ENCODE data around the gene AKNA.
"Not testable (repeated sequence)": the region's sequence is repeated elsewhere in the genome, so short reads cannot be mapped to it uniquely, and the experiment has no call there.

Gene AKNA

GRCh38 chr9:114329625-114330022 lies 58.2 kb downstream of the AKNA start, which contains the start of gene ORM2:
Gene ORM2 (plus strand): TSS chr9:114329869. CDS start chr9:114329905, 36 bp downstream.
- not testable (repeated sequence) for H3K27ac ChIP-seq (ENCODE audit: low read length); H3K9me3 ChIP-seq (ENCODE audit: control insufficient read depth, insufficient read depth, low read length); H3K4me1 ChIP-seq (ENCODE audit: control insufficient read depth, insufficient read depth, low read length); H3K36me3 ChIP-seq (ENCODE audit: control insufficient read depth, insufficient read depth, low read length); H3K27me3 ChIP-seq (ENCODE audit: control insufficient read depth, insufficient read depth, low read length); DNase-seq (ENCODE audit: low read depth, low spot score); H3K4me3 ChIP-seq (ENCODE audit: low read length)
- no CpG with 5 or more reads among the region's 10 CpGs for WGBS (ENCODE audit: insufficient coverage, insufficient read length)

GRCh38 chr9:114328937-114329624 lies 58.7 kb downstream of the AKNA start:
- no CpG with 5 or more reads among the region's 12 CpGs for WGBS (ENCODE audit: insufficient coverage, insufficient read length)
- H3K27me3 ChIP-seq (ENCODE audit: control insufficient read depth, insufficient read depth, low read length); DNase-seq (ENCODE audit: low read depth, low spot score); H3K27ac ChIP-seq (ENCODE audit: low read length); H3K36me3 ChIP-seq (ENCODE audit: control insufficient read depth, insufficient read depth, low read length); H3K4me1 ChIP-seq (ENCODE audit: control insufficient read depth, insufficient read depth, low read length); H3K4me3 ChIP-seq (ENCODE audit: low read length); H3K9me3 ChIP-seq (ENCODE audit: control insufficient read depth, insufficient read depth, low read length): not testable (repeated sequence)

GRCh38 chr9:114328357-114328820 lies 59.4 kb downstream of the AKNA start:
- not testable (repeated sequence) for H3K36me3 ChIP-seq (ENCODE audit: control insufficient read depth, insufficient read depth, low read length); H3K27me3 ChIP-seq (ENCODE audit: control insufficient read depth, insufficient read depth, low read length); H3K4me3 ChIP-seq (ENCODE audit: low read length); H3K4me1 ChIP-seq (ENCODE audit: control insufficient read depth, insufficient read depth, low read length); H3K27ac ChIP-seq (ENCODE audit: low read length); H3K9me3 ChIP-seq (ENCODE audit: control insufficient read depth, insufficient read depth, low read length); DNase-seq (ENCODE audit: low read depth, low spot score)
- no CpG with 5 or more reads among the region's 10 CpGs for WGBS (ENCODE audit: insufficient coverage, insufficient read length)

GRCh38 chr9:114327749-114328148 lies 60.0 kb downstream of the AKNA start:
- no peak for DNase-seq (ENCODE audit: low read depth, low spot score)
- Histone ChIP-seq H3K27me3 (ENCODE audit: control insufficient read depth, insufficient read depth, low read length) (no peaks in the 10 kb centered on the region), H3K4me3 (ENCODE audit: low read length) (no peak overlapping the region), H3K36me3 (ENCODE audit: control insufficient read depth, insufficient read depth, low read length) (no peaks in the 10 kb centered on the region), H3K9me3 (ENCODE audit: control insufficient read depth, insufficient read depth, low read length) (no peaks in the 10 kb centered on the region), H3K4me1 (ENCODE audit: control insufficient read depth, insufficient read depth, low read length) (no peaks in the 10 kb centered on the region), H3K27ac (ENCODE audit: low read length) (no peak overlapping the region)
- no CpG with 5 or more reads among the region's 8 CpGs for WGBS (ENCODE audit: insufficient coverage, insufficient read length)

GRCh38 chr9:114325684-114326254 lies 62.0 kb downstream of the AKNA start:
- DNase-seq (ENCODE audit: low read depth, low spot score); H3K27me3 ChIP-seq (ENCODE audit: control insufficient read depth, insufficient read depth, low read length); H3K9me3 ChIP-seq (ENCODE audit: control insufficient read depth, insufficient read depth, low read length); H3K36me3 ChIP-seq (ENCODE audit: control insufficient read depth, insufficient read depth, low read length); H3K27ac ChIP-seq (ENCODE audit: low read length); H3K4me3 ChIP-seq (ENCODE audit: low read length); H3K4me1 ChIP-seq (ENCODE audit: control insufficient read depth, insufficient read depth, low read length): not testable (repeated sequence)
- WGBS (ENCODE audit: insufficient coverage, insufficient read length) = no CpG with 5 or more reads among the region's 3 CpGs

GRCh38 chr9:114324965-114325364 lies 62.8 kb downstream of the AKNA start:
- H3K36me3 ChIP-seq (ENCODE audit: control insufficient read depth, insufficient read depth, low read length); H3K27ac ChIP-seq (ENCODE audit: low read length); H3K4me1 ChIP-seq (ENCODE audit: control insufficient read depth, insufficient read depth, low read length); DNase-seq (ENCODE audit: low read depth, low spot score); H3K4me3 ChIP-seq (ENCODE audit: low read length); H3K27me3 ChIP-seq (ENCODE audit: control insufficient read depth, insufficient read depth, low read length); H3K9me3 ChIP-seq (ENCODE audit: control insufficient read depth, insufficient read depth, low read length): not testable (repeated sequence)
- WGBS (ENCODE audit: insufficient coverage, insufficient read length) = no CpG with 5 or more reads among the region's 9 CpGs

DNA sequence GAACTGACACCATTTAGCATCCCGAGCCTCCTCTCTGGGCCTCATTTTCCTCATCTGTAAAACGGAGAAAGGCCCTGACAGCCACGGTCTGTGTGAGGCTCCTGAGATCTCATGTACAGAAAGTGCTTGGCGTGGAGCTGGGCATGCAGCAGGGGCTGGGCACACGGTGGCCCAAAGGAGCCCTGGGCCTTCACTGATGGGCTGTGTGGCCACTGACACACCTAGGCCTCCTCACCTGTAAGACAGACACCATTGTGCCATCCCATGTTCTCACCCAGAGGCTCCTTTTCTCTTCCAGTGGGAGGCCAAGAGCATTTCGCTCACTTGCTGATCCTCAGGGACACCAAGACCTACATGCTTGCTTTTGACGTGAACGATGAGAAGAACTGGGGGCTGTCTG lies 63.3 kb downstream of the AKNA start:
- WGBS (ENCODE audit: insufficient coverage, insufficient read length) = no CpG with 5 or more reads among the region's 8 CpGs

DNA sequence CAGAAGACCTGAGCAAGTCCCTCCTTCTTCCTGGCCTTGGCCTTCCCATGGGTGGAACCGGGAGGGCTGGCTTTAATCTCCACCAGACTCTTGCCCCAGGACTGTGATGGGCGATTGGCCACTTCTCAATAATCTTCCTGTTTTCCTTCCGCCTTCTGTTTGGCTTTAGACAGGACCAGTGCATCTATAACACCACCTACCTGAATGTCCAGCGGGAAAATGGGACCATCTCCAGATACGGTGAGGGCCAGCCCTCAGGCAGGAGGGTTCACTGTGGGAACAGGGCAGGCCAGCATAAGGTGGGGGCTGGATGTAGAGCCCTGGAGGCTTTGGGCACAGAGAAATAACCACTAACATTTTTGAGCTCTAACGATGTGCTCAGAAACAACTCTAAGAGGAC lies 63.9 kb downstream of the AKNA start:
- DNase-seq (ENCODE audit: low read depth, low spot score); H3K9me3 ChIP-seq (ENCODE audit: control insufficient read depth, insufficient read depth, low read length); H3K27me3 ChIP-seq (ENCODE audit: control insufficient read depth, insufficient read depth, low read length); H3K4me1 ChIP-seq (ENCODE audit: control insufficient read depth, insufficient read depth, low read length); H3K36me3 ChIP-seq (ENCODE audit: control insufficient read depth, insufficient read depth, low read length); H3K4me3 ChIP-seq (ENCODE audit: low read length); H3K27ac ChIP-seq (ENCODE audit: low read length): not testable (repeated sequence)
- WGBS (ENCODE audit: insufficient coverage, insufficient read length) = no CpG with 5 or more reads among the region's 6 CpGs

More for the DNA sequence above, 63.3 kb downstream of the AKNA start:
- H3K27ac ChIP-seq (ENCODE audit: low read length) = no peak overlapping the region
- no peaks in the 10 kb centered on the region for H3K9me3 ChIP-seq (ENCODE audit: control insufficient read depth, insufficient read depth, low read length)
- H3K27me3 ChIP-seq (ENCODE audit: control insufficient read depth, insufficient read depth, low read length) = no peaks in the 10 kb centered on the region
- no peak overlapping the region for H3K4me3 ChIP-seq (ENCODE audit: low read length)
- H3K4me1 ChIP-seq (ENCODE audit: control insufficient read depth, insufficient read depth, low read length) = no peaks in the 10 kb centered on the region
- H3K36me3 ChIP-seq (ENCODE audit: control insufficient read depth, insufficient read depth, low read length) = no peaks in the 10 kb centered on the region
- DNase-seq (ENCODE audit: low read depth, low spot score) = no peak

- H3K27me3 ChIP-seq (ENCODE audit: control insufficient read depth, insufficient read depth, low read length); H3K36me3 ChIP-seq (ENCODE audit: control insufficient read depth, insufficient read depth, low read length): not testable (repeated sequence)
- WGBS (ENCODE audit: insufficient coverage, insufficient read length) = no CpG with 5 or more reads among the region's 15 CpGs
These were observed 64.8 kb downstream of the AKNA start, which contains the start of gene ORM1 for GRCh38 chr9:114322831-114323531. Gene ORM1 (plus strand): TSS chr9:114323098. CDS start chr9:114323134, 36 bp downstream.

DNA sequence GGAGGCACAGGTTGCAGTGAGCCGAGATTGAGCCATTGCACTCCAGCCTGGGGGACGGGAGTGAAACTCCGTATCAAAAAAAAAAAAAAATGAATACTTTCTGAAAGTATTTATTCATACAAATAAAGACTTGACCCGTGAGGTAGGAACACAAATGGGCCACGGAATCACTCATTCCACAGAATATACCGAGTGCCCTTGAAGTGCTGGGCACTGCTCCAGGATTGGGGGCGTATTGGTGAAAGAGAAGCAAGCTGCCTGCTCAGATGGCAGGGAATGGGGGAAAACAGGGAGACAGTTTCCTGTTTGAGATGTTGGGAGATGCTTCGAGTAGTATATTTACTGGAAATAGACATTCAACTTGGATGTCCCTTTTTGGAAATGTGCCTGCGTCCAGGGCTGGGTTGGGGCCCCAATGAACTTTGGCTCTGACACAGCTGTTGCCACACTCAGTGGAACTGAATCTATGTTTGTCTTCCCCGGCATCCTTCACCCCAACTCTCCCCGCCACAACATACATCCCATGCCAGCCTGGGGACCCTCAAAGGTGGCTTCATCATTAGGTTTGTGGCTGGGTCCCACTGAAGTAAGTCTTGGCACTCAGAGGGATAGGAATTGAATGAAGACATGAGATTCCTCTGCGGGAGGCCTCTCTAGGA lies 65.5 kb downstream of the AKNA start:
- H3K36me3 ChIP-seq (ENCODE audit: control insufficient read depth, insufficient read depth, low read length); DNase-seq (ENCODE audit: low read depth, low spot score); H3K27me3 ChIP-seq (ENCODE audit: control insufficient read depth, insufficient read depth, low read length); H3K27ac ChIP-seq (ENCODE audit: low read length); H3K4me1 ChIP-seq (ENCODE audit: control insufficient read depth, insufficient read depth, low read length); H3K9me3 ChIP-seq (ENCODE audit: control insufficient read depth, insufficient read depth, low read length); H3K4me3 ChIP-seq (ENCODE audit: low read length): not testable (repeated sequence)
- no CpG with 5 or more reads among the region's 12 CpGs for WGBS (ENCODE audit: insufficient coverage, insufficient read length)

More at GRCh38 chr9:114322831-114323531, 64.8 kb downstream of the AKNA start, which contains the start of gene ORM1:
- not testable (repeated sequence) for H3K9me3 ChIP-seq (ENCODE audit: control insufficient read depth, insufficient read depth, low read length); H3K4me3 ChIP-seq (ENCODE audit: low read length); H3K27ac ChIP-seq (ENCODE audit: low read length); H3K4me1 ChIP-seq (ENCODE audit: control insufficient read depth, insufficient read depth, low read length); DNase-seq (ENCODE audit: low read depth, low spot score)

Measured in iPS DF 6.9 (cell line).